Brain microvascular endothelial cell (primary cell): Measurements from ENCODE around the gene TCF12.
A peak's percentile ranks its signal among the peaks of the same experiment; 100 is the strongest.

Experiments used
- DNase-seq: peaks from one replicate; pipeline ENCODE4 v3.0.0-alpha.2; 2020
- H3K27ac ChIP-seq: fragments of 250-450 bp; sonication (Bioruptor Pico); 2 replicates; pipeline ENCODE4 v1.5.1; 2020; ENCODE audit warnings: mild to moderate bottlenecking, moderate library complexity
- H3K27me3 ChIP-seq: fragments of 250-450 bp; sonication (Bioruptor Pico); replicated peaks from 2 replicates; pipeline ENCODE4 v1.5.1; 2020; ENCODE audit warnings: mild to moderate bottlenecking
- H3K36me3 ChIP-seq: fragments of 250-450 bp; sonication (Bioruptor Pico); replicated peaks from 2 replicates; pipeline ENCODE4 v1.5.1; 2020; ENCODE audit warnings: mild to moderate bottlenecking
- H3K4me3 ChIP-seq: 2 replicates; pipeline ENCODE4 v1.5.1; 2011; ENCODE audit warnings: low read depth, mild to moderate bottlenecking, control low read depth, low read length, moderate library complexity
- in situ Hi-C: cut with HindIII; loops from 2 replicates; pipeline ENCODE4 v1.10.0; 2017; ENCODE audit warnings: low sequenced_read_pairs, low pct_ligation_motif_present
- TF ChIP-seq, protein P1 (sequence below): IDR thresholded peaks from 2 replicates; pipeline ENCODE4 v1.5.1; 2011; ENCODE audit warnings: low read depth, mild to moderate bottlenecking, moderate library complexity, low read length, control low read depth, inconsistent platforms; ENCODE audit errors: missing control alignments

The TCF12 gene

DNA sequence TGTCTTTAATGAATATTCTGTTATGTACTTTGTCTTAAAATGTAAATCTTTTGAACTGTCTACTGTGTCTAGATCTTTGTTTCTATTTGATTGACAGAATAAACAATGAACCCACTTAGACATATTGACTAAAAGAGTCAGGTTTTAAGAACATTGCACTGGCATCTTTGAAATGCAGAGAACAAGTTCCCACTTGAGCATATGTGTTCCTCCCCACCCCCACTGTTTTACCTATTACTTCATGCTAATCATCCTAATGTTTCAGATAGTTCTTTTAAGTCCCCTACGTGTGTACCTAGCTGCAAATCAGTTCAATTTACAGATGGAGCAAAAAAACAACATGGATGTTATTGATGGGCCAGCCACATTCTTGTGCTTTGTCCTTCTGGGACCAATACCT, 11.7 kb upstream of the TCF12 start:
- no peaks in the 10 kb centered on the region for H3K36me3 ChIP-seq
- H3K27me3 ChIP-seq: no peaks in the 10 kb centered on the region
- H3K4me3 ChIP-seq: no peak overlapping the region
- in situ Hi-C loops: no loop called here
- TF ChIP-seq, protein P1, sequence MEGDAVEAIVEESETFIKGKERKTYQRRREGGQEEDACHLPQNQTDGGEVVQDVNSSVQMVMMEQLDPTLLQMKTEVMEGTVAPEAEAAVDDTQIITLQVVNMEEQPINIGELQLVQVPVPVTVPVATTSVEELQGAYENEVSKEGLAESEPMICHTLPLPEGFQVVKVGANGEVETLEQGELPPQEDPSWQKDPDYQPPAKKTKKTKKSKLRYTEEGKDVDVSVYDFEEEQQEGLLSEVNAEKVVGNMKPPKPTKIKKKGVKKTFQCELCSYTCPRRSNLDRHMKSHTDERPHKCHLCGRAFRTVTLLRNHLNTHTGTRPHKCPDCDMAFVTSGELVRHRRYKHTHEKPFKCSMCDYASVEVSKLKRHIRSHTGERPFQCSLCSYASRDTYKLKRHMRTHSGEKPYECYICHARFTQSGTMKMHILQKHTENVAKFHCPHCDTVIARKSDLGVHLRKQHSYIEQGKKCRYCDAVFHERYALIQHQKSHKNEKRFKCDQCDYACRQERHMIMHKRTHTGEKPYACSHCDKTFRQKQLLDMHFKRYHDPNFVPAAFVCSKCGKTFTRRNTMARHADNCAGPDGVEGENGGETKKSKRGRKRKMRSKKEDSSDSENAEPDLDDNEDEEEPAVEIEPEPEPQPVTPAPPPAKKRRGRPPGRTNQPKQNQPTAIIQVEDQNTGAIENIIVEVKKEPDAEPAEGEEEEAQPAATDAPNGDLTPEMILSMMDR: no peak
- no peak for DNase-seq
- no peak overlapping the region for H3K27ac ChIP-seq

DNA sequence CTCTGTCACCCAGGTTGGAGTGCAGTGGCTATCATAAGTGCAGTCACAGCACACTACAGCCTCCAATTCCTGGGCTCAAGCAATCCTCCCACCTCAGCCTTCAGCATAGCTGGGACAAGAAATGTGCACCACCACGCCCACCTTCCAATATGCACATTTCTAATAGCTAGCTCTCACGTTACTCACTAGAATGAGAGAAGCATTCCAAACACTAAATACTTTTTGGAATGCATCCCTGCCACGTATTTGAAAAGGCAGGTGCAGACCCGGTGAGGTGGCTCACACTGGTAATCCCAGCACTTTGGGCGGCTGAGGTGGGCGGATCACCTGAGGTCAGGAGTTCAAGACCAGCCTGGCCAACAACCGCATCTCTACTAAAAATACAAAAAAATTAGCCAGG, 7.6 kb upstream of the TCF12 start:
- Histone ChIP-seq H3K4me3 (no peak overlapping the region), H3K27me3 (no peaks in the 10 kb centered on the region), H3K27ac (no peak overlapping the region), H3K36me3 (no peaks in the 10 kb centered on the region)
- in situ Hi-C loops: no loop called here
- DNase-seq: no peak
- TF ChIP-seq, protein P1: no peak

- in situ Hi-C loops: no loop called here
- H3K36me3 ChIP-seq: no peaks in the 10 kb centered on the region
- DNase-seq: no peak
- no peak overlapping the region for H3K4me3 ChIP-seq
- no peak overlapping the region for H3K27ac ChIP-seq
- TF ChIP-seq, protein P1: no peak
- H3K27me3 ChIP-seq: no peaks in the 10 kb centered on the region
Measured at GRCh38 chr15:56913241-56913640, 5.2 kb upstream of the TCF12 start.

DNA sequence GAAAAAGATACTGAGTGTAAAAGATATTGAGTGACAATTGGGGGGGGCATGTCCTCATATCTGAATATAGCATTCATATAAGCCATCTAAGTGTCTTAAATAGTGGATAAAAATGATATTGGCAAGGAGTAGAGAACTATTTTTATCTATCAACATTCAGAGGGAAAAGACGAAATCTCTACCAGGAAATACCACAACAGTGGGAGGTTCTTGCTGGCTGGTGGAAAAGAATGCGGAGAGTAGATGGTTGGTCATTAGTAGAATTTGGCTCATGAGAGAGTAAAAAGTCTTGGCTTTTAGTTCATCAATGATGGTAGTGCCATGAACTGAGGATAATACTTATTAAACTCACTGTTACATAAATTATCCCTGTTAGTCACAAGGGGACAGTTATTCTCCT, 4.8 kb upstream of the TCF12 start:
- no peaks in the 10 kb centered on the region for H3K27me3 ChIP-seq
- TF ChIP-seq, protein P1: no peak
- no peak overlapping the region for H3K27ac ChIP-seq
- no peaks in the 10 kb centered on the region for H3K36me3 ChIP-seq
- in situ Hi-C loops: no loop called here
- peak; percentile 25 for DNase-seq
- H3K4me3 ChIP-seq: no peak overlapping the region

GRCh38 chr15:56915888-56916287, 2.6 kb upstream of the TCF12 start:
- in situ Hi-C loops: no loop called here

More at GRCh38 chr15:56915888-56916287, 2.6 kb upstream of the TCF12 start:
- H3K27me3 ChIP-seq: no peaks in the 10 kb centered on the region
- no peak for DNase-seq
- no peaks in the 10 kb centered on the region for H3K36me3 ChIP-seq
- no peak overlapping the region for H3K4me3 ChIP-seq
- no peak overlapping the region for H3K27ac ChIP-seq
- TF ChIP-seq, protein P1: no peak
